NCI-H1694 (cell line): ENCODE measurements around the gene PCK2.

Experiments
- DNase-seq: peaks from one replicate; lab custom pipeline; 2025; lab: John Stamatoyannopoulos, UW

Gene PCK2

GRCh38 chr14:24060984-24061913 lies 32.9 kb upstream of the PCK2 start:
- no peak for DNase-seq

DNA sequence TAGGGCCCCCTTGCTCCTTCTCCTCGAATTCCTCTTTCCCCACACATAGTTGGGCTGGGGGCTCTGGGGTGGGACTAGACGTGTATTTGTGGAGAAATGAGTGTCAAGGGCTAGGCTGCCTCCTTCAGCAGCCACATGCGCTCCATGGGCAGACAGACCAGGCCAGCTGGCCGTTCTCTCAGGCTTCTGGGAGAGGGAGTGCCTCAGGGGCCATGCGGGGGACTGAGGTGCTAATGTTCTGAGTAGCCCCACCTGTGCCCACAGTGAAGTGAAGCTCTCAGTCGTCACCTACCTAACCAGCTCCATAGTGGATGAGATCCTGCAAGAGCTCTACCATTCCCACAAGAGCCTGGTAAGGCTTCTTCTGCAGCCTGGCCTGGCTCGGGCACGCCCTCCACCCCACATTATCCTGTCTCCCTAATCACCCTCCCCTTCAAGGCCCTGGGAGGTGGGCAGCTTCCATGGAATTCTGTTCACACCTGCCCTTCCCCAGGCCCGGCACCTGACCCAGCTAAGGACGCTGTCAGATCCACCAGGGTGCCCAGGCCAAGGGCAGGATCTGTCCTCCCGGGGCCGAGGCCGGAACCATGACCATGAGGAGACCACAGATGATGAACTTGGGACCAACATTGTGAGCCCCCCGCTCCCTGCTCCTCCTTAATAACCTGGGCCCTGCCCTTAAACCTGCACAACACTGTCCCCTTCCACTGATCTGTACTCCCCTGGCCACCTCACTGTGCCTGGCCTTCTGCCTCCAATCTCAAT lies 31.7 kb upstream of the PCK2 start:
- no peak for DNase-seq

DNA sequence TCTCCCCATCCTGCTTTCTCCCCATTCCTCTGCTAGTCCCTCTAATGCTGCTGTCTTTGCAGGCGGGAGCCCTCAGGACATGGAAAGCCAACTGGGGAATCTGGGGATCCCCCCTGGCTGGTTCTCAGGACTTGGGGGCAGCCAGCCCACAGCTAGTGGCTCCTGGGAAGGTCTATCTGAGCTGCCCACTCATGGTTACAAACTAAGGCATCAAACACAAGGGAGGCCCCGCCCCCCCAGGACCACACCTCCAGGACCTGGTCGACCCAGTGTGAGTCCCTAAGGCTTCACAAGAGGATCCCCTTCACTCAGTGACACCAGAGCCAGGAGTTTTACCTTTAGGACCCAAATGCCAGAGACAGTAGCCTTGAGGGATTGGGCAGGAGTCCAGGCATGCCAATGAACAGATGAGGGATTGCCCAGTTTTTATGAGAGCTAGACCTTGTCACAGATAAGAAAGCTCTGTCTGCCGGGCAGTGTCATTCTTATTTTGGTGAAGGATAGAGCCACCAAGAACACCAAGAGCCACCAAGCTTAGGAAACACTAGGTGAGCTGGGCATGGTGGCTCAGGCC lies 30.8 kb upstream of the PCK2 start:
- no peak for DNase-seq

DNA sequence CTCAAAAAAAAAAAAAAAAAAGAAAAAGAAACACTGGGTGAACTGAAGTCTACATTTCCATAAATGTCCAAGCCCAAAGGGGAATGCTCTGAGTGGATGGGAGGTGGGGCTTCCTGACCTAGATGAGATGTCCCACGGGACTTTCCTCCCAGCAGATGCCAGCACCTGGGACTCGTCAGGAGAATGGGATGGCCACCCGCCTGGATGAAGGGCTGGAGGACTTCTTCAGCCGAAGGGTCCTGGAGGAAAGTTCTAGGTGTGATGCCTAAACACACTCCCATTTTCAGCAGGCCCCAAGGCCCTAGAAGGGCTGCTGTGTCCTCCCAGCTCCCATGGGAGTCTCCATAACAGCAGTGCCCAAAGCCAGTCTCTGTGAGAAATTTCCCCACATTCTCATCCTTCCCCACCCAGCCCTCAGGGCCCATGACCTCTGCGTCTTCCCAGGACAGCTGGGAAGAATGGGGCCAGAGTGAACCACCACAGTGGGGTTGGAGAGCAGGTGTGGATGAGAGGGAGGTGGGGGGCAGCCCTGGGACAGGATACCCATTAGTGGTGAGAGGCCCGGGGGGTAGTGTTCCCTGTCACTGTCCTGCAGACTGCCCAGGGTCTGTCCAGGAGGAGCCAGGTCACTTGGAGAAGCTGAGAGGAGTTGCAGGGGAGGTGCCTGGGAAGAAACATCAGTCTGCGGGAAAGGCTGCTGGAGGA lies 29.9 kb upstream of the PCK2 start:
- DNase-seq, result no peak

- no peak for DNase-seq
Observed at GRCh38 chr14:24064856-24065255, 29.3 kb upstream of the PCK2 start.

DNA sequence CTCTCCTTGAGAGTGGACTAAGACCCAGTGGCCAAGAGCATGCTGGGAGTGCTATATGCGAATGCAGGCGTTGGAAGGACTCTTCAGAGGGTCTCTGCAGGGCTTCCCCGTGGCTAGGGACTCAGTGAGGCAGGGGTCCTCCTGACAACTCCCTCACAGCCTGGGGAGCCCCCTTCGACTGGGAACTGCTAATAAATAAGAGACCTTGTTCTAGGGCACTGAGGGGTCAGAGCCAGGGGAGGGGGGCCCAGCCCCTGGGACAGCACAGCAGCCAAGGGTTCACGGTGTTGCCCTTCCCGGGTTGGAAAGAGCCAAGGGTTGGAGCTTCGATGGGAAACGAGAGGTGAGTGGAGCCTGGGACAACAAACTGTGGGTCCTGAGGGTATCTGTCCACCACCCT lies 28.7 kb upstream of the PCK2 start:
- DNase-seq, result no peak

DNA sequence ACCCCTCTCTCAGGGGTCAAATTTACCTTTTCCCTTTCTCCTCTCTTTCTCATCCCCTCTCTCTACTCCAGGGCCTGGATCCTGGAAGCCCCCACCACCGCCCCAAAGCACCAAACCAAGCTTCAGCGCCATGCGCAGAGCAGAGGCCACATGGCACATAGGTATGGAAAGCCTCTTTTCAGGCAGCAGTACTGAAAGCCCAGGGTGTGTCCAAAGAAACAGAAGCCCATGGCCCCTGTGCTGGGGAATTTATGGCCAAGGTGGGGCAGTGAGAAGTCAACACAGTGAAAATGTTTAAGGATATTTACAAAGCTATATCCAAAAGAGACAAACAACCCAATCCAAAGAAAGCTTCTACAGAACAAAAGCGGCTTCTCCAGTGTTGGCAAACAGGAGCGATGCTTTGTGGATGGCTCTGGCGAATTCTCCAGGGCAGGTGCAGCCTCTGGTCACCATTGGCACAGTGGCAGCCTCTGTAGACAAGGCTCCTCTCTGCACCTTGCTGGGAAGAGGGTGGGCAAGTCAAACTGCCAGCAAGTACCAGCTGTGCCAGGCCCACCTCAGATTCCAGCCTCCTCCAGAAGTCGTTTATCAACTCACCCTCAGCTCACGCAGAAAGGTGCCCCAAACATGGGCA lies 27.5 kb upstream of the PCK2 start:
- DNase-seq, result no peak

- no peak for DNase-seq
Observed at GRCh38 chr14:24067133-24068082, 26.7 kb upstream of the PCK2 start.

GRCh38 chr14:24068711-24069410 lies 25.2 kb upstream of the PCK2 start:
- DNase-seq, result no peak

- no peak for DNase-seq
Observed at GRCh38 chr14:24069411-24069735, 24.7 kb upstream of the PCK2 start.

DNA sequence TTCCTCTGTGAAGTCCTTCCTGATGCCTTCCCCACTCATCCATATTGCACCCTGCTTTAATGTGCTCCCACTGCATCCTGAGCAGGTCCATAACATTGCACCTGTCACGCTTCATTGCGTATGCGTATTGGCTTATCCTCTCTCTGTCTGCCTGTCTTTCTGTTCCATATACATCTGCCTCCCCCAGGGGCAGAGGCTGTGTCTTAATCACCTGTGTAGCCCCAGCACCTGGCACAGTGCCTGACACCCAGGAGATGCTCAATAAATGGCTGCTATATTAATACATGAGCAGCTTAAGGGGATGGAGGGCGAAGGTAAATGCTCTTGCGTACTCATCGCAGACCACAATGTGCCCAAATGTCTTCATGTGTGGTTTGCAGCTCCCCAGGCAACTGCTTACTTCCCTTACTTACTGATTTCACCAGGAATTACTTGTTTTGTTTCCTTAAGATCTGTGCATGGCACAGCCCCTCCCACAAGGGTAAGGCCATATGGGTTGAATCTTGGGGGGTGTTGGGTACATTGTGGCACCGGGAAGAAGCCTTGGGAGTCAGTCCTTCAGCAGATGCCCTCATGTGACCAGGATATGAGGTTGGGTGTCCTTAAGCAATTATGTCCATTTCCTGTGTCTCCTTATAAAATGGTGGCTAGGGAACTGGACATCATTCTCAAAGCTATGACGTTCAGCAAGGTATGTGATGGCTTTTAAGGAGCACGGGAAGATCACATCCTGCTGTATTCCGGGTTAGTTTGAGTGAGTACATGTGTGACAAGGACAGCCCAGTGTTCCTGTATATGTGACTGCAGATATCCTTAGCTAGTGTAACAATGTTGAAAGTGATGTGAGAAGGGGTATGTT lies 23.6 kb upstream of the PCK2 start:
- DNase-seq, result no peak

GRCh38 chr14:24071144-24071697 lies 22.9 kb upstream of the PCK2 start, which contains the start of gene CPNE6:
Gene CPNE6, plus strand, starts transcription at chr14:24071562. Its CDS starts 1,375 bp downstream, at chr14:24072937.
- no peak for DNase-seq

GRCh38 chr14:24071836-24072430 lies 22.2 kb upstream of the PCK2 start:
- DNase-seq, result no peak

- DNase-seq, result no peak
Observed at GRCh38 chr14:24072436-24072835, 21.7 kb upstream of the PCK2 start.

- no peak for DNase-seq
Observed at GRCh38 chr14:24072881-24073877, 20.9 kb upstream of the PCK2 start.

GRCh38 chr14:24074625-24075484 lies 19.3 kb upstream of the PCK2 start:
- no peak for DNase-seq
